Activated CD8-positive, alpha-beta memory T cell treated with anti-CD3 and anti-CD28 coated beads for 24 hours (primary cell): ENCODE measurements around the gene CD109.
"Not testable (repeated sequence)": the region's sequence is repeated elsewhere in the genome, so short reads cannot be mapped to it uniquely, and the experiment has no call there.

Experiments
- DNase-seq: peaks from one replicate; pipeline ENCODE4 v3.0.0-alpha.2; 2020

The CD109 gene

DNA sequence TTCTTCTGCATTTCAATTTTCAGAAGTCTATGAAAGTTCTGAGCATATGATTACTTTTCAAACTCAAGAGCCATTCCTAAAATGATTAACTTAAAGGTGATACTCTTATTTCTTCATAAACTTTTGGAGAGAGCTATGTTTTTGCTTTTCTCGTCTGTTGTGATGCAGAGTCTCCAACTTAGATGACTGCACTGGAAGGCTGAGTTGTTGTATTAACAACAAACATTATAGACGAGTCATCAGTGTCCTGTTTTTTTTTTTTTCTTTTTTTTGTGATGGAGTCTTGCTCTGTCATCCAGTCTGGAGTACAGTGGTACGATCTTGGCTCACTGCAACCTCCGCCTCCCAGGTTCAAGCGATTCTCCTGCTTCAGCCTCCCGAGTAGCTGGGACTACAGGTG is 101.9 kb downstream of the CD109 start:
- DNase-seq = no peak

DNA sequence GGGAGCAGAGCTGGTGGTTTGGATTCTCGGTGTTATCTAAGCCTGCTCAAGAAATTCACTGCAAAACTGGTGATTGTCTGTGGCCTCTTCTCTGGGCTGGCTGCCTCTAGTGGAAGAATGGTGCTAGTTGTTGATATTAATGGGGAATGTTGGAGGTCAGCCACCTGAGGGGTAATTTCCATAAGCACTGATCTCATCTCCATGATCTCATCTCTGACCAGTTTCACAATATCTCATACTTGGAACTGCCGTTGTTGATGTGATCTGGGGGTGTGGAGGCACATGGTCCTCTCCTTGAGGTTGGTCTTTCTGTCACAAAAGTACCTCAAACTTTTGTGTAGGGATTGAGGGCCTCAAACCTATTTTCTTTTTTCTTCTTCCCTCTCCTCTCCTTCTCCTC is 102.6 kb downstream of the CD109 start:
- DNase-seq = no peak

DNA sequence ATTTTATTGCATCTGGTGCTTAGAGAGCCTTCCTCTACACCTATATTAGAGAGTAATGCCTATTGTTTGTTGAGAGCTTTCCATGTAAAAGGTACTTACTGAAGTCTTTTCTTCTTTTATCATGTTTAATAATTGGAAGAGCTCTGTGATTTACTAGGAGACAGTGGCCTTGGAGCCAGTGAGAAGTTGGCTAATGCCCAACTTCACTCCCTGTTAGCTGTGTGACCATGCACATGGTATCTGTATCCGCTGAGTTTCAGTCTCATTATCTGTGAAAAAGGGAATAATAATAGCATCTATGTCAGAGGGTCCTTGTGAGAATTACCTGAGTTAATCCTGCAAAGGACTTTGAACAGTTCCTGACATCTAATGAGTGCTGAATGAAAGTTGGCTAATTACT is 105.0 kb downstream of the CD109 start:
- DNase-seq = no peak

GRCh38 chr6:73801652-73802268 is 105.8 kb downstream of the CD109 start:
- no peak for DNase-seq

DNA sequence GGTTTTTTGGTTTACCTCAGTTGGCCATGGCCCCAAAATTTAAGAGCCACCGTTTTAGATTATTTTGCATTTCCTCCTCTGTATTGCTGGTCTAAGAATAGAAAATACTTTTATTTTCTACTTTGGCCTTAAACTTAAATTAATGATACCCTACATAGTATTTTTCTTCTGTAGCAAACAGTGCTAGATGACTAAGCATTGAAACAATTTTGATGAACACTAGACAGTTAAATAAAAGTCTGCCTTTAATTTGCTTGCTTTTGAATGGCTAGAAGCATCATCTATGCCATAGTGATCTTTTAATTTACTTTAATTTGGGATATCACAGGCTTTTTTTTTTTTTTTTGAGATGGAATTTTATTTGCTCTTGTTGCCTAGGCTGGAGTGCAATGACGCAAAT is 106.4 kb downstream of the CD109 start:
- no peak for DNase-seq

- no peak for DNase-seq
These were observed 107.7 kb downstream of the CD109 start for GRCh38 chr6:73803562-73804241.

DNA sequence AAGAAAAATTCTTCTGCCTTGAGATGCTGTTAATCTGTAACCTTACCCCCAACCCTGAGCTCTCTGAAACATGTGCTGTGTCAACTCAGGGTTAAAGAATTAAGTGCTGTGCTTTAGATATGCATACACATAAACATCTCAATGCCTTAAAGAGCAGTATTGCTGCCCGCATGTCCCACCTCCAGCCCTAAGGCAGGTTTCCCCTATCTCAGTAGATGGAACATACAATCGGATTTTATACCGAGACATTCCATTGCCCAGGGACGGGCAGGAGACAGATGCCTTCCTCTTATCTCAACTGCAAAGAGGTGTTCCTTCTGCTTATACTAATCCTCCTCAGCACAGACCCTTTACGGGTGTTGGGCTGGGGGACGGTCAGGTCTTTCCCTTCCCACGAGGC is 109.2 kb downstream of the CD109 start:
- DNase-seq = not testable (repeated sequence)

GRCh38 chr6:73805982-73806381 is 110.0 kb downstream of the CD109 start:
- not testable (repeated sequence) for DNase-seq

DNA sequence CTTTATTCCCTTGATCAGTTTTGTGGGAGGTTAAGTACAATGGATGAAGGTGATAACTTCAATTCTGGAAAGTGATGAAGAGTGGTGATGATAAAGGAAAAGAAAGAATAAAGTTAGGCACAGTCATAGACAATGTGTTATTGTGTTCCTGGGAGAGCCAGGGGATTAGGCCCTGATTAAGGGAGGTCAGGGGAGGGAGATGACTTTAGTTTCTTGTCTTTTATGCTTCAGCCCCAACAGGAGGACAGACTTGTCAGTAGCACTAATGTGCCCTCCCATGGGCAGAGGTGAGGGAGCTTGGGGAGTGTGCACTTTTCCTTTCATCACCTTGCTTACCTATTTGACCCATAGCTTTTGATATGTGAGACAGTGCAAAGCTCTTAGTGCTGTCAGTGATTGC is 115.7 kb downstream of the CD109 start:
- no peak for DNase-seq

DNA sequence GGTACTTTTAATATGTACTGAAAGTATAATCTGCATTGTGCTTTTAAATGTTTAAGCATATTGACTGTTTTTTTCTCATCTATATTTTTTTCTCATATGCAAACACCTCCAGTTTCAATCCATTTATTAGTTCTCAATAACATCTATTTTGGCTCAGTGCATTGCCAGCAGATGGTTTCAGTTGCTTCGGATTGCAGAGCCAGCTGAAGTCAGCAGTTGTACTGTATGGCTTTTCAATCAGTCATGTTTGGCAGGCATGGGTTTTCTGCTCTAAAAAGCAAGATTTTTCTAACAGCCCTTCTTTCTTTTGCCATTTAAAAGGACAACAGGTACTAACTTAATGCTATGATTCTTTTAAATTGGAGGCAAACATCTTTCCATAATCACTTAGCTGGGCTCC is 121.2 kb downstream of the CD109 start:
- no peak for DNase-seq

DNA sequence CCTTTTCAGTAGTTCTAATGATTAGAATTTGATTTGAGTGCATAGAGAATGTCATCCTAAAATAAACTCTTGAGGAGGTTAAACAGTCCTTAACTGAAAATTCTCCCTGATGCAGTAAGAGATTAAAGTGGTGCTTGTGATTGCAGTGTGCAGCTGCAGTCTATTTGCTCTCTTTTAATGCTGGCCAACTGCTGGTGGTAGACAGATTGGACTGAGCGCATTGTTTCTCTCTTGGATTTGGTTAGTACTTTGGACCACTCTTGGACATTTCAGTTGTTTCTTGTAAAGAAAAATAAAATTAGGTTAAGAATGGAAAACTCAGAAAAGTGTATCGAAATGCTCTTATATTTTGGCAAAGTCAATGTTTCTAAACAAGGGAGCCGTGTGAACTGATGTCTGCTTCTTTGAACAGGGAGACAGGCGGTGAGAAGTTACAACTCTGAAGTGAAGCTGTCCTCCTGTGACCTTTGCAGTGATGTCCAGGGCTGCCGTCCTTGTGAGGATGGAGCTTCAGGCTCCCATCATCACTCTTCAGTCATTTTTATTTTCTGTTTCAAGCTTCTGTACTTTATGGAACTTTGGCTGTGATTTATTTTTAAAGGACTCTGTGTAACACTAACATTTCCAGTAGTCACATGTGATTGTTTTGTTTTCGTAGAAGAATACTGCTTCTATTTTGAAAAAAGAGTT is 127.2 kb downstream of the CD109 start:
- no peak for DNase-seq

GRCh38 chr6:73823832-73824231 is 127.8 kb downstream of the CD109 start:
- no peak for DNase-seq

GRCh38 chr6:73826571-73826970 is 130.6 kb downstream of the CD109 start:
- DNase-seq = no peak

- no peak for DNase-seq
These were observed 134.1 kb downstream of the CD109 start for GRCh38 chr6:73830119-73830518.

- DNase-seq = no peak
These were observed 136.3 kb downstream of the CD109 start for GRCh38 chr6:73832313-73832712.

DNA sequence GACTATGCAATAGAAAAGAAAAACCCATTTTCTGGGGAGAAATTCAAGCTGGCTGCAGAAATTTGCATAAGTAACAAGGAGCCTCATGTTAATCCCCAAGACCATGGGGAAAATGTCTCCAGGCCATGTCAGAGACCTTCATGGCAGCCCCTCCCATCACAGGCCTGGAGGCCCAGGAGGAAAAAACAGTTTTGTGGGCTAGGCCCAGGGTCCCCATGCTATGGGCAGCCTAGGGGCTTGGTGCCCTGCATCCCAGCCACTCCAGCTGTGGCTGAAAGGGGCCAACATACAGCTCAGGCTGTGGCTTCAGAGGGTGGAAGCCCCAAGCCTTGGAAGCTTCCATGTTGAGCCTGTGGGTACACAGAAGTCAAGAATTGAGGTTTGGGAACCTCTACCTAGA is 148.7 kb downstream of the CD109 start:
- DNase-seq = not testable (repeated sequence)

DNA sequence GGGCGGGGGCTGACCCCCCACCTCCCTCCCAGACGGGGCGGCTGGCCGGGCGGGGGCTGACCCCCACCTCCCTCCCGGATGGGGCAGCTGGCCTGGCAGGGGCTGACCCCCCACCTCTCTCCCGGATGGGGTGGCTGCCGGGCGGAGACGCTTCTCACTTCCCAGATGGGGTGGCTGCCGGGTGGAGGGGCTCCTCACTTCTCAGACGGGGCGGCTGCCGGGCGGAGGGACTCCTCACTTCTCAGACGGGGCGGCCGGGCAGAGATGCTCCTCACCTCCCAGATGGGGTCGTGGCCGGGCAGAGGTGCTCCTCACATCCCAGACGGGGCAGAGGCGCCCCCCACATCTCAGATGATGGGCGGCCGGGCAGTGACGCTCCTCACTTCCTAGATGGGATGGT is 155.0 kb downstream of the CD109 start:
- not testable (repeated sequence) for DNase-seq

GRCh38 chr6:73854998-73855718 is 159.2 kb downstream of the CD109 start:
- no peak for DNase-seq

- no peak for DNase-seq
These were observed 161.4 kb downstream of the CD109 start for GRCh38 chr6:73857341-73857890.

- no peak for DNase-seq
These were observed 162.4 kb downstream of the CD109 start for GRCh38 chr6:73858376-73858775.

DNA sequence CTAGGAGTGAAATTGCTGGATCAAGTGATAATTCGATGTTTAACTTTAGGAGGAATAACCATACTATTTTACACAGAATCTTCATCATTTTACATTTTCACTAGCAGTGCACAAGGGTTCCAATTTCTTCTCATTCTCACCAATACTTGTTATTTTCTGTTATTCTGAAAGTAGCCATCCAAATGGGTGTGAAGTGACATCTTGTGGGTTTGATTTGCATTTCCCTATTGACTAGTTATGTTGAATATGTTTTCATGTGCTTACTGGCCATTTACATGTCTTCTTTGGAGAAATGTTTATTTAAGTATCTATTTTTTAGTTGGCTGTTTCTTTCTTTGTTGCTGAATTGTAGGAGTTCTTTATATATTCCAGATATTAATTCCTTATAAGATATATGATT is 164.3 kb downstream of the CD109 start:
- no peak for DNase-seq

DNA sequence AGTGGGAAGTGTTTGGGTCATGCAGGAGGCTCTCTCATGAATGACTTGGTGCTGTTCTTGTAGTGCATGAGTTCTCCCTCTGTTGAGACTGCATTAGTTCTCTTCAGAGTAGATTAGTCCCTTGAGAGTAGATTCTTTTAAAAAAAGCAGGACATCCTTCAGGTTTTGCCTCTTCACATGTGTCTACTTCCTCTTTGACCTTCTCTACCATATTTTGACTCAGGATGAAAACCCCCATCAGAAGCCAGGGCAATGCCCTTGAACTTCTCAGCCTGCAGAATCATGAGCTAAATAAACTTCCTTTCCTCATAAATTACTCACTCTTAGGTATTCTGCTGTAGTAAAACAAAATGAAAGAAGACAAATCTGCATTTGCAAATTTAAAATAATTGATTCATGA is 170.3 kb downstream of the CD109 start:
- DNase-seq = no peak

DNA sequence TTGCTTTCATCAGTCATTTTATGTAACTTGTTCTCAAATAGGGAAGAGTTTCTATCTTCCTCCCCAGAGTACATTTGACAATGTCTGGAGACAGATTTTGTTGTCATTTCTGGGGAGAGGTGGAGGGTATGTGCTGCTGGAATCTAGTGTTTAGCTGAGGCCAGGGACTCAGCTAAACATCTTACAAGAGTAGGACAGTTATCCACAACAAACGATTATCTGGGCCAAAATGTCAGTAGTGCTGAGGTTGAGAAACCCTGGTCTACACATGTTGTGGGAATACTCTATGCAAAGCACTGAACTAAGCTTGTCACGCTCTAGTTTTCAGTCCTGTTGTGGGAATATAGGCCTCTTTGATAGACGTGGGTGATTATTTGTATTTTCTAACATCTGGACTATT is 171.4 kb downstream of the CD109 start:
- DNase-seq = no peak
